ENCODE measurements around the gene CKS1B.

The CKS1B gene

DNA sequence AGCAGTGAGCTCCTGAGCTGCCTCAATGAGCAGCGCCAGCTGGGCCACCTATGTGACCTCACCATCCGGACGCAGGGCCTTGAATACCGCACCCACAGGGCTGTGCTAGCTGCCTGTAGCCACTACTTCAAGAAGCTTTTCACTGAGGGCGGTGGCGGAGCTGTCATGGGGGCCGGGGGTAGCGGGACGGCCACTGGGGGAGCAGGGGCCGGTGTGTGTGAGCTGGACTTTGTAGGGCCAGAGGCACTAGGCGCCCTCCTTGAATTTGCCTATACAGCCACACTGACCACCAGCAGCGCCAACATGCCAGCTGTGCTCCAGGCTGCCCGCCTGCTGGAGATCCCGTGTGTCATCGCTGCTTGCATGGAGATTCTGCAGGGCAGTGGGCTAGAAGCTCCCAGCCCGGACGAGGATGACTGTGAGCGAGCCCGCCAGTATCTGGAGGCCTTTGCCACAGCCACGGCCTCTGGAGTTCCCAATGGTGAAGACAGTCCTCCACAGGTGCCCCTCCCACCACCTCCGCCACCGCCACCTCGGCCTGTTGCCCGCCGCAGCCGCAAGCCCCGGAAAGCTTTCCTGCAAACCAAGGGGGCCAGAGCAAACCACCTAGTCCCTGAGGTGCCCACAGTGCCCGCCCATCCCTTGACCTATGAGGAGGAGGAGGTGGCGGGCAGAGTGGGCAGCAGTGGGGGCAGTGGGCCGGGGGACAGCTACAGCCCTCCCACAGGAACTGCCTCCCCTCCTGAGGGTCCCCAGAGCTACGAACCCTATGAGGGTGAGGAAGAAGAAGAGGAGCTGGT, 40.4 kb downstream of the CKS1B start:
- H3K36me3 Mint-ChIP-seq (ENCODE audit: low read depth) = peaks cover 7% of the 10 kb centered on the region
- H3K9me3 Mint-ChIP-seq = no peaks in the 10 kb centered on the region
- H3K27me3 Mint-ChIP-seq = no peaks in the 10 kb centered on the region
- H3K4me1 Mint-ChIP-seq (ENCODE audit: low read depth) = peaks cover 75% of the 10 kb centered on the region
- no peak overlapping the region for H3K27ac Mint-ChIP-seq
- H3K4me3 Mint-ChIP-seq = no peak overlapping the region

DNA sequence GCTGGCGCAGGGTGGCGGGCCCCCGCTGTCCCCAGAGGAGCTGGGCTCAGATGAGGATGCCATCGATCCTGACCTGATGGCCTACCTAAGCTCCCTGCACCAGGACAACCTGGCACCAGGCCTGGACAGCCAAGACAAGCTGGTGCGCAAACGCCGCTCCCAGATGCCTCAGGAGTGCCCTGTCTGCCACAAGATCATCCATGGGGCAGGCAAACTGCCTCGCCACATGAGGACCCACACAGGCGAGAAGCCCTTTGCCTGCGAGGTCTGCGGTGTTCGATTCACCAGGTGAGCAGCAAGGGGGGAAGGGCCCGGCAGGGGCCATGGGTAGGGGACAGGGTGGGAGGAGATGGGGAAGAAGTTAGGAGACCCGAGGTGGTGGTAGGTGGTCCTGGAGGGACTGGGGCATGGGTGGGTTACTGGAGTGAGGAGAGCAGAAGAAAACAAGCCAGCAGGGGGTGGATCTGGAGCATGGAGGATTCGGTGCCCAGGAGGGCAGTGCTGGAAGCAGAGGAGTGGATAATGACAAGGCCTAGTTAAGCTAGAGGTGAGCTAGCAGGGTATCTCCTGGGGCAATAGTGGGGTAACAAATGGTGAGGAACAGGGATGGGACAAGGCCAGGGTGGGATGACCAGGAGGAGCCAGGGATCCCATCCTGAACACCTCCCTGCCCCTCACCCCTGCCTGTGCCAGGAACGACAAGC, 41.2 kb downstream of the CKS1B start:
- Mint-ChIP-seq H3K4me3 (no peak overlapping the region), H3K9me3 (no peaks in the 10 kb centered on the region), H3K4me1 (ENCODE audit: low read depth) (peaks cover 70% of the 10 kb centered on the region), H3K36me3 (ENCODE audit: low read depth) (peaks cover 7% of the 10 kb centered on the region), H3K27ac (peak overlapping the region; percentile 67), H3K27me3 (no peaks in the 10 kb centered on the region)

DNA sequence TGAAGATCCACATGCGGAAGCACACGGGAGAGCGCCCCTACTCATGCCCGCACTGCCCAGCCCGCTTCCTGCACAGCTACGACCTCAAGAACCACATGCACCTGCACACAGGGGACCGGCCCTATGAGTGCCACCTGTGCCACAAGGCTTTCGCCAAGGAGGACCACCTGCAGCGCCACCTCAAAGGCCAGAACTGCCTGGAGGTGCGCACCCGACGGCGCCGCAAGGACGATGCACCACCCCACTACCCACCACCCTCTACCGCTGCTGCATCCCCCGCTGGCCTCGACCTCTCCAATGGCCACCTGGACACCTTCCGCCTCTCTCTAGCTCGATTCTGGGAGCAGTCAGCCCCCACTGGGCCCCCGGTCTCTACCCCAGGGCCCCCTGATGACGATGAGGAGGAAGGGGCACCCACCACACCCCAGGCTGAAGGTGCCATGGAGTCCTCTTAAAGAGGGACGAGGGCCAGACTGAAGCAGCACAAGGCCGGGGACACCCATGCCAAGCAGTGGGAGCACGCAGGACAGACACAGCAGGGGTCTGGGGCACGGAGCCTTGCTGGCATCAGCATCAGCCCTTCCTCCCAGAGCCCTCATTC, 41.9 kb downstream of the CKS1B start:
- no peaks in the 10 kb centered on the region for H3K27me3 Mint-ChIP-seq
- peak overlapping the region; percentile 67 for H3K27ac Mint-ChIP-seq
- peaks cover 7% of the 10 kb centered on the region for H3K36me3 Mint-ChIP-seq (ENCODE audit: low read depth)
- peaks cover 63% of the 10 kb centered on the region for H3K4me1 Mint-ChIP-seq (ENCODE audit: low read depth)
- no peaks in the 10 kb centered on the region for H3K9me3 Mint-ChIP-seq
- peak overlapping the region; percentile 17 for H3K4me3 Mint-ChIP-seq

DNA sequence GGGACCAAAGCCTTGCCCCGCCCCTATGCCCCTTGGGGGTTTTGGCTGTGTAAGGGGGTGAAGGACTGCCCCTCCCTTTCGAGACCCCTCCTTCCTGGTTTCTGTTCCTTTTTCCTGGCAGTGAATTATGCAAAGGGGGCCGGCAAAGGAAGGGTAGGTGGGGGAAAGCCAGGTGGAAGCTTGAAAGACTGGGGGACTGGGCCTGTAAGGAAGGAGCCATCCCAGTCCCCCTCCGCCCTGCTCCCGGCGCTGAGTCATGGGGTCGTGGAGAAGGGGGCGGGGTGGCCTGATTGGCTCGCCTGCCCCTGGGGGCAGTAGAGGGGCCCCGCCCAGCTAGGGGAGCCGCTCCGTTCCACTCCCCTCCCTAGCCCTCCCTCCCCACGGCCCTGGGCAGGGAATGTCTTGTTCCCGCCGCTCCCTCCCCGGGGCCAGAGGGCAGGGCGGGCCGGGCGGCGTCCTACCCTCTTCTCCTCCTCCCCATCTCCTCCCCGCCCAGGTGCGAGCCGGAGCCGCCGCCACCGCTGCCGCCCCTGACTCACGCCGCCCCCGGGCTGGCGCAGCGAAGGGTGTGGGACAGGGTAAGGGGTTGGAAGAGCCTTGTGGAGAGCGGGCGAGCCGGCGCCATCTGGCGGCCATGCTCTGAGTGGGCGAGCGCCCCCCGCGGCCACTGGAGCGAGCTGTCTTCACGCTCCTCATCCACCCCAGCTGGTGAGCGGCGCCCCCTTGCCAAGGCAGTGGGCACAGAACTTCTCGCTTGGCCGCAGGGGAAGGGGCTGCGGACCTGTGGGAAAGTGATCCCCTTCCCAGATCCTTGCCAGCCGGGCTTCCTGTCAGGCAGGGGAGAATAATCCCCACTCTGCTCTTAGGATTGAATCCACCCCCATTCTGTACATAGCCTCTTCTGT, 42.8 kb downstream of the CKS1B start:
- H3K27me3 Mint-ChIP-seq = no peaks in the 10 kb centered on the region
- H3K27ac Mint-ChIP-seq = peak overlapping the region; percentile 28
- H3K36me3 Mint-ChIP-seq (ENCODE audit: low read depth) = peaks cover 7% of the 10 kb centered on the region
- peak overlapping the region; percentile 69 for H3K4me3 Mint-ChIP-seq
- peaks cover 57% of the 10 kb centered on the region for H3K4me1 Mint-ChIP-seq (ENCODE audit: low read depth)
- H3K9me3 Mint-ChIP-seq = no peaks in the 10 kb centered on the region

DNA sequence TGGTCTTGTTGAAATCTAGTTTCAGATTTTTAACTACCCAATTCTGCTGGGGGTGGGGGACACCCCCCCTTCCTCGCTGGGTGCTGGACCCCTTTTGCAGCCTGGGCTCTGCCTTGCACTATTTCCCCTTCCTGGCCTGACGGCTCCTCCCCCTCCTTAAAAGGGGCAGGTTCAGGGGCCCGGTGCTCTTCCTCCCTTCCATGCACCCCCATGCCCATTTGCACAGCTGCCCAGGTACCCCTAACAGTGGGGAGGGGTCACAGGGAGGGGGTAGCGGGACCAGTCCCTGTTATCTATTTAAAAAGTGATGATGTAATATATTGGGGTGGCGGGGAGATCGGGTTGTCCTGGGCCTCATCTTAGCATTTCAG, 43.5 kb downstream of the CKS1B start:
- H3K9me3 Mint-ChIP-seq = no peaks in the 10 kb centered on the region
- peak overlapping the region; percentile 28 for H3K27ac Mint-ChIP-seq
- H3K4me1 Mint-ChIP-seq (ENCODE audit: low read depth) = peaks cover 50% of the 10 kb centered on the region
- H3K27me3 Mint-ChIP-seq = no peaks in the 10 kb centered on the region
- peak overlapping the region; percentile 69 for H3K4me3 Mint-ChIP-seq
- peaks cover 7% of the 10 kb centered on the region for H3K36me3 Mint-ChIP-seq (ENCODE audit: low read depth)

DNA sequence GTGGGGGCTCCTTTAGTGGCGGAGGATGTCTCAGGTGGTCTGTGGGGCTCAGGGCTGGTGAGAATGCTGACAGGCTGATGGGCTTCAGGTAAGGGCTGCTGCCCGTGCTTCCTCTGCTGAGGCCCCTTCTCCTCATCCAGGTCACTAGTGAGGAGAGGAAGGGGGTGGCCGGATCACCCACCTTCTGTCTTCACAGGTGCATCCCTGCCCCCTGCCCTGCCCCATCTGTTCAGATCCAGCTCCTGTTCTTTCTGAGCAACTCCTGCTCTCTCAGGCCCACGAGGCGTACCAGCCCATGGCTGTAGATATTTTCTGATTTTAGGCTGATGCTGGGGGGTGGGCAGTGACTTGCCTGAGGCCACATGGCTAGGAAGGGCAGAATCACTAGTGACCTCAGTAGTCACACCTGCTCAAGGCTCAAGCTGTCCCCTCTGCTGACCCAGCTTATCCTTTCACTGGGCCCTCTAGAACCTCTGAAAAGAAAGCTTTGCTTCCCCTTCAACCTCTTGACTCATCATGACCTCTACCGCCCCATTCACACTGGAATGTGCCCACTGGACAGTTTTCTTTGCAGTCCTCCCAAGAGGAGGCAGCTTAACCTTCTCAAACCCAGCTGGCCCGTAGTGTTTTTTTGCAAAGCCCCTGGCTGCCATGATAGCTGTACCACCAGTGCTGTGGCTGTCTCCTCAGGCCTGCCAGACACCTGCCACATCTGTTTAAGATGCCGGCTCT, 44.3 kb downstream of the CKS1B start:
- no peaks in the 10 kb centered on the region for H3K27me3 Mint-ChIP-seq
- H3K4me1 Mint-ChIP-seq (ENCODE audit: low read depth) = peaks cover 42% of the 10 kb centered on the region
- H3K36me3 Mint-ChIP-seq (ENCODE audit: low read depth) = peaks cover 7% of the 10 kb centered on the region
- no peaks in the 10 kb centered on the region for H3K9me3 Mint-ChIP-seq
- H3K27ac Mint-ChIP-seq = no peak overlapping the region
- H3K4me3 Mint-ChIP-seq = no peak overlapping the region

DNA sequence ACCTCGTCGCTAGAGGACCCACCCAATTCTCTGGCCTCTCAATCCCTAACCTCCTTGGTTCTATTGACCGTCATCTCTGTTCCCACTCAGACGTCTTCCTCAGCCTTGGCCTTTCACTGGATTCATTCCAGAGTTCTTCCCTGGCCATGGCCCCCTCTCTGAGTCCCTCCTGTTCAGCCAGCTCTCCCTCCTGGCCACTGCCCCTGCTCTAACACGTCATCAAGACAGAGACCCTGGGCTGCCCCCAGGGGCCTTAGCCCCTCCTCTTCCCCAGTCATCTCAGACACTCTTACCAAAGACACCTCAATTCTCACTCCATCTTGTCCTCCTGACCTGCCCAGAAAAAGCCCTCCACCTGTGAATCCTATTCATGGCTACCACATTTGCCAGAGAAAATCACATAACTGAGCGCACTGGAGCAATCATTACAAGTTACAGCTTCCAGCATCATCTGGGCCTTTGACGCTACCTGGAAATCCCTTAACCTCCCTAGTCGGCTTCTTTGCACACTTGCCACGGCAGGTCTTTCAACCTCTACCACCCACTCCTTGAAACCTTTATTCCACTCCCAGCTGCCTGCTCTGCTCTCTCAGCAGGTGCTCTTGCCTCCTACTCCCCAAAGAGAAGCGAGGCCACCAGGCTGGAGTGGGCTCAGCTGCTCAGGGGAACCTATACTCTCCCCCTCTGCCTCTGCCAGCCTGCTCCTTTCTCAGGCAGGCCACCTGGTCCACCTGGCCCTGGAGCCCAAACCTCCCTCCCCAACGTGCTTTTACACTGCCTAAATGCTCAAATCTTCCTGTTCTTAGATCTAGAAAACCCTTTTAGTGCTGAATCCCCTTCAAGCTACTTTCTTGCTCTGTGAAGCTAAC, 45.1 kb downstream of the CKS1B start:
- Mint-ChIP-seq H3K9me3 (no peaks in the 10 kb centered on the region), H3K27ac (peak overlapping the region; percentile 70), H3K36me3 (ENCODE audit: low read depth) (peaks cover 7% of the 10 kb centered on the region), H3K4me1 (ENCODE audit: low read depth) (peaks cover 34% of the 10 kb centered on the region), H3K27me3 (no peaks in the 10 kb centered on the region), H3K4me3 (no peak overlapping the region)

DNA sequence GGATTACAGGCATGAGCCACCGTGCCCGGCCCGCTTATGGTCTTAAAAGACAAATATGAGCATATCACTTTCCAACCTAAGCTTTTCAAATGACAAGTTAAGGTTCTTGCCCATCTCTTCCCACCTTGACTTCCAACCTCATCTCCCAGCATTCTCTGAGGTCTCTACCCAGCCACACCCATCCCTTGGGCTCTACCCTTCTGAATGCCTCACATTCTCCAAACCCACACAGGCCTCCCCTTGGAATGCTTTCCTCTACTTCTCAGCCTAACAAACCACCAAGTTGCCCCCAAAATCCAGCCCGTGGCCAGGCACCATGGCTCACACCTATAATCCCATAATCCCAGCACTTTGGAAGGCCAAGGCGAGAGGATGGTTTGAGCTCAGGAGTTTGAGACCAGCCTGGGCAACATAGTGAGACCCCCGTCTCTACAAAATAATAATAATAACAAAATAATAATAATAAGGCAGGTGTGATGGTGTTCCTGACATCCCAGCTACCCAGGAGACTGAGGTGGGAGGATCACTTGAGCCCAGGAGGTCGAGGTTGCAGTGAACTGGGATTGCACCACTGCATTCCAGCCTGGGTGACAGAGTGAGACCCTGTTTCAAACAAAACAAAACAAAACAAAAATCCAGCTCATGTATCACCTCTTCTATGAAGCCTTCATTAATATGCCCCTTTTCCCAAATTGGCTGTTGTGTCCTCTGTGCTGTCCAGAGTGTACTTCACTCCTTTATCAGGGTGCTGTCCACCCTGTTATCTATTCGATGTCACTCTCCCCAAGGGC, 47.9 kb downstream of the CKS1B start:
- Mint-ChIP-seq H3K27me3 (no peaks in the 10 kb centered on the region), H3K27ac (no peak overlapping the region), H3K9me3 (no peaks in the 10 kb centered on the region), H3K4me1 (ENCODE audit: low read depth) (peaks cover 16% of the 10 kb centered on the region), H3K4me3 (no peak overlapping the region), H3K36me3 (ENCODE audit: low read depth) (no peaks in the 10 kb centered on the region)

DNA sequence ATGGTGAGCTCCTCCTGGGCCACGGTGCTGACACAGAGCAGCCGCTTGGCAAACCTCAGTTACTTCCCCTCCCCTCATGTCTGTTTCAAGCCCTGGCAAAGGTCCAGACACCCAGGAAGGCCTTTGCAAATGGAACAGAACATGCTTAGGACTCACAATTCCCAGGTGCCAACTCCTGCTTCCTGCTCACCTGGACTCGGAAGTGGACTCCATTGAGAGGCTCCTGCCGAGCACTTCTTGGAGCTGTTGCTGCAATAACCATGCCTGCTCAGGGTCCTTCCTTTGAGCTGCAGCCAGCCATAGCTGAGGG, 48.4 kb downstream of the CKS1B start:
- Mint-ChIP-seq H3K9me3 (no peaks in the 10 kb centered on the region), H3K27me3 (no peaks in the 10 kb centered on the region), H3K4me1 (ENCODE audit: low read depth) (peaks cover 11% of the 10 kb centered on the region), H3K27ac (no peak overlapping the region), H3K36me3 (ENCODE audit: low read depth) (no peaks in the 10 kb centered on the region), H3K4me3 (no peak overlapping the region)

DNA sequence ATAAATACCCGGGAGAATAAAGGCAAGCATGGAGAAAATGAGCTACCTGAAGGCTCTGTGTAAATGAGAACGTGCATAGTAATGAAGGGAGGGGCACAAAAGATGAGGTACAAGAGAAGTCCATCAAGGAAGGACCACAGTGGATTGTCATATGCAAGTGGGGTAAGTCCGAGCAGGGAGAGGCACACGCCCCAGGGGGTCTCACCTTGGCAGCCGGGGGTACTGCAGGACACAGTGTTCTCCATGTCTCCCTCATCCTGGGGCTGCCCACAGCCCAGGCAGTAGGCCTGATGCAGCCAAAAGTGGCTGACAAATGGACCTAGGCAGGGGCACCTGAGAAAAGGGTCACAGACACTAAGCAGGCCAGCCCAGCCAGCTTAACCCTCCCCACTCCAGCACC, 49.1 kb downstream of the CKS1B start:
- Mint-ChIP-seq H3K27ac (no peak overlapping the region), H3K4me1 (ENCODE audit: low read depth) (peaks cover 9% of the 10 kb centered on the region), H3K9me3 (no peaks in the 10 kb centered on the region), H3K36me3 (ENCODE audit: low read depth) (no peaks in the 10 kb centered on the region), H3K4me3 (no peak overlapping the region), H3K27me3 (no peaks in the 10 kb centered on the region)

DNA sequence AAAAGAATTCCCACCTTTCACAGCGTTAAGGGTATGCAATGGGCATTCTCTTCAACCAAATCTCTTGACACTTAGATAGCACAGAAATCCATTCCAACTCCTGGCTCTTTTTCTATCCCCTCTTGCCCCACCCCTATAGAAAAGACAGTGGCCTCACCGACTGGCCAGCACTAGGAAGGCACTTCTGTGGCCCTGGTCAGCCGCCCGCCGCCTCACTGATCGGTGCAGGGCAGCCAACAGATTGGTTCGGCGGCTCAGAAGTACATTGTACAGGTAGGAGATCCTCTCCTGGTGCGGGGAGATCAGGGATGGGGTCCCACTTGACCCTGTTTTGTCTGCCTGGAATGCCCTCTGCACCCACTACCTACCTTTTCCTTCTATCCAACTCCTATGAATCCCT, 49.8 kb downstream of the CKS1B start:
- H3K4me3 Mint-ChIP-seq = no peak overlapping the region
- no peaks in the 10 kb centered on the region for H3K27me3 Mint-ChIP-seq
- H3K9me3 Mint-ChIP-seq = no peaks in the 10 kb centered on the region
- H3K4me1 Mint-ChIP-seq (ENCODE audit: low read depth) = peaks cover 9% of the 10 kb centered on the region
- no peak overlapping the region for H3K27ac Mint-ChIP-seq
- no peaks in the 10 kb centered on the region for H3K36me3 Mint-ChIP-seq (ENCODE audit: low read depth)

DNA sequence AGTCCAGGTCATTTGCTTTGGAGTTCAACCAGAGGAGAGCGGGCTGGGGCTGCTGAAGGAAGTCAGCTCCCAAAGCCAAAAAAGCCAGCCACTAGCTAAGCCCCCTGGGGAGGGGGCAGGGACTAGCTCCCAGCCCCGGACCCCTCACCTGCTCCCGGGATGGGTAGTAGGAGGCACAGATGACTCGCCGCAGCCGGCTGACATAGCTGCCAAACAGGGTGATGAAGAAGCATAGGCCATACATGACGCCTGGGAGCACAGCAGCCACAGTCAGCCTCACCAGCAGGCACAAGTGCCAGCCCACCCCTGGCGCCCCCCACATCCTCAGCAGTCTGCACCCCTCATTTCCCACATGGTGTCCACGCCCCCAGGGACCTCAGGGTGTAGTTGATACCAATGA, 51.7 kb downstream of the CKS1B start:
- Mint-ChIP-seq H3K27me3 (no peaks in the 10 kb centered on the region), H3K27ac (no peak overlapping the region), H3K4me3 (no peak overlapping the region), H3K36me3 (ENCODE audit: low read depth) (no peaks in the 10 kb centered on the region), H3K9me3 (no peaks in the 10 kb centered on the region), H3K4me1 (ENCODE audit: low read depth) (no peaks in the 10 kb centered on the region)

DNA sequence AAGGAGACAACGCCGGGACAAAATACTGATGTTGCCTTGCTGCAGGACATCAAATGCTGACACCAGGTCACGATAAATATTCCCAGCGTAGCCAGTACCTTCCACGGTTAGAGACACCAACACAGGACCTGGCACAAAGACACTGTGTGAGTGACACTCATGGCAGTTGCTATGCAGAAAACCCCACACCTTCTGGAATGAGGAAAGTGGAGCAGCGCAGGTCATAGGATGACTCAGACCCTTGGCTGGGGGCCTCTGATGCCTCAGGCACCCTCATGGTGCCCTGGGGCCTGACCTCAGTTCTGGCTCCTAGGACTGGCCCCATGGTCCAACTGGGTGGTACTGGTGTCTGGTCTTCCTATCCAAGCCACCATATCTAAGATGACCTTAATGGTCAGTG, 52.1 kb downstream of the CKS1B start:
- Mint-ChIP-seq H3K27ac (no peak overlapping the region), H3K36me3 (ENCODE audit: low read depth) (no peaks in the 10 kb centered on the region), H3K27me3 (no peaks in the 10 kb centered on the region), H3K4me3 (no peak overlapping the region), H3K4me1 (ENCODE audit: low read depth) (no peaks in the 10 kb centered on the region), H3K9me3 (no peaks in the 10 kb centered on the region)

All from stimulated activated naive CD8-positive, alpha-beta T cell treated with anti-CD3 and anti-CD28 coated beads, Interleukin-15, Interleukin-2, amounts not matched to agents 100 ng/mL and 50 ng/mL, for 24 hours (primary cell).